Type B pancreatic cell (in vitro differentiated cells): ENCODE measurements around the gene IFT22. TPM values are rescaled to one million over a fixed set of nuclear protein-coding genes. Genes with fewer than 3 reads are reported as not detected.
"Not testable (repeated sequence)": the region's sequence is repeated elsewhere in the genome, so short reads cannot be mapped to it uniquely, and the experiment has no call there.

Experiments
- DNase-seq: peaks from one replicate; pipeline ENCODE4 v3.0.0; 2021; ENCODE audit warnings: mixed read lengths; ENCODE audit not compliant: unreplicated experiment; ENCODE audit errors: extremely low spot score
- H3K27ac Mint-ChIP-seq: 2 replicates; pipeline ENCODE4 v1.8.0; 2021; ENCODE audit warnings: mild to moderate bottlenecking, mixed read lengths
- H3K27me3 Mint-ChIP-seq: 2 replicates; pipeline ENCODE4 v1.8.0; 2021; ENCODE audit warnings: mixed read lengths
- H3K36me3 Mint-ChIP-seq: 2 replicates; pipeline ENCODE4 v1.8.0; 2021; ENCODE audit warnings: mixed read lengths
- H3K4me1 Mint-ChIP-seq: one replicate; pipeline ENCODE4 v1.8.0; 2021; ENCODE audit warnings: mixed read lengths; ENCODE audit not compliant: unreplicated experiment
- H3K4me3 Mint-ChIP-seq: 2 replicates; pipeline ENCODE4 v1.8.0; 2021; ENCODE audit warnings: mild to moderate bottlenecking, mixed read lengths
- H3K9me3 Mint-ChIP-seq: 2 replicates; pipeline ENCODE4 v1.8.0; 2021; ENCODE audit warnings: mixed read lengths
- CTCF ChIP-seq: fragments of 200-600 bp; sonication (generic); conservative IDR thresholded peaks from 2 replicates; pipeline ENCODE4 v1.5.0; 2021; ENCODE audit warnings: antibody characterized with exemption, mild to moderate bottlenecking
- total RNA-seq: library from RNA; stranded (reverse); gene quantifications from 2 replicates; pipeline ENCODE4 v1.2.1, GENCODE V29; 2021; ENCODE audit warnings: low replicate concordance

Gene IFT22
- total RNA-seq, 1 donor from 2014 or later: 48.1 TPM

DNA sequence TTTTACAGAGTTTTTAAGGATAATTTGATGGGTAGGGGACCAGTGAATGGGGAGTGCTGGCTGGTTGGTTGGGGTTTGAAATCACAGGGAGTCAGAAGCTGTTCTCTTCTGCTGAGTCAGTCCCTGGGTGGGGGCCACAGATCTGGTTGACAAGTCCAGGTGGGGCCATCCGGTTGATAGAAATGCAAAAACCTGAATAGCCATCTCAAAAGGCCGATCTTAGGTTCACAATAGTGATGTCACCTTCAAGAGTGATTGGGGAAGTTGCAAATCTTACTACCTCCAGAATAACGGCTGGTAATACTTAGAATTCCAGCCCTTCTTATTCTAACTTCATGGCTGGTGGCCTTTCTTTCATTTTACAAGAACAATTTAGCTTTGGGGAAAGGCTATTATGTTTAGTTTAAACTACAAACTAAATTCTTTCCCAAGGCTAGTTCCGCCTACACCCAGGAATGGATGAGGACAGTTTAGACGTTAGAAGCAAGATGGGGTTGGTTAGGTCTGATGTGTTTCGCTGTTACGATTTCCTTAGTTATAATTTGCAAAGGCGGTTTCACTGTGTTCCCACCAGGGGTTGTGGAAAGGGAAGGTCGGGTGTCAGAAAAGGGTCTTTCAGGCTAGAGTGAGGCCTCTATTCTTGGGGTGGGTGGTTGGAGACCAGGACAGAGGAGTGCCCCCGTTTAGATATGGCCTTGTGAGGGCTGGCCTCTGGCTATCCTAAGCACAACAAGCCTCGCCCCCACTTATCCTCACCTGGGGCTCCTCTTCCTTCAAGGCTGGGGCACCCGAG is 27.4 kb downstream of the IFT22 start:
- Mint-ChIP-seq H3K4me3 (no peak overlapping the region), H3K27me3 (peaks cover 80% of the 10 kb centered on the region), H3K9me3 (no peaks in the 10 kb centered on the region), H3K36me3 (no peaks in the 10 kb centered on the region), H3K4me1 (peaks cover 4% of the 10 kb centered on the region), H3K27ac (no peak overlapping the region)
- TF ChIP-seq CTCF: no peak
- no peak for DNase-seq

- not testable (repeated sequence) for H3K36me3 Mint-ChIP-seq, H3K4me3 Mint-ChIP-seq, H3K27ac Mint-ChIP-seq, H3K4me1 Mint-ChIP-seq, DNase-seq, H3K9me3 Mint-ChIP-seq
- peaks cover 81% of the 10 kb centered on the region for H3K27me3 Mint-ChIP-seq
These were observed 28.3 kb downstream of the IFT22 start for GRCh38 chr7:101293069-101294021.

GRCh38 chr7:101292566-101292965 is 29.0 kb downstream of the IFT22 start:
- H3K4me1 Mint-ChIP-seq, H3K27ac Mint-ChIP-seq, H3K9me3 Mint-ChIP-seq, DNase-seq, H3K36me3 Mint-ChIP-seq, H3K4me3 Mint-ChIP-seq: not testable (repeated sequence)
- H3K27me3 Mint-ChIP-seq: peaks cover 83% of the 10 kb centered on the region

- H3K27me3 Mint-ChIP-seq: peaks cover 88% of the 10 kb centered on the region
- H3K9me3 Mint-ChIP-seq, H3K4me3 Mint-ChIP-seq, H3K36me3 Mint-ChIP-seq, H3K27ac Mint-ChIP-seq, H3K4me1 Mint-ChIP-seq: not testable (repeated sequence)
- peak; percentile 76 for DNase-seq
- peak; percentile 84 for TF ChIP-seq CTCF
These were observed 31.2 kb downstream of the IFT22 start for GRCh38 chr7:101290186-101291037.

GRCh38 chr7:101289687-101290086 is 31.9 kb downstream of the IFT22 start:
- not testable (repeated sequence) for H3K27ac Mint-ChIP-seq, H3K36me3 Mint-ChIP-seq, H3K4me1 Mint-ChIP-seq, H3K9me3 Mint-ChIP-seq, DNase-seq, H3K4me3 Mint-ChIP-seq
- H3K27me3 Mint-ChIP-seq: peaks cover 81% of the 10 kb centered on the region

- no peak for TF ChIP-seq CTCF
- H3K9me3 Mint-ChIP-seq: no peaks in the 10 kb centered on the region
- H3K27me3 Mint-ChIP-seq: peaks cover 68% of the 10 kb centered on the region
- no peak for DNase-seq
- peaks cover 4% of the 10 kb centered on the region for H3K4me1 Mint-ChIP-seq
- H3K4me3 Mint-ChIP-seq: no peak overlapping the region
- H3K27ac Mint-ChIP-seq: no peak overlapping the region
- H3K36me3 Mint-ChIP-seq: no peaks in the 10 kb centered on the region
These were observed 33.2 kb downstream of the IFT22 start for GRCh38 chr7:101288439-101288838.
